ENCODE measurements around the gene PRKAG2. TPM values are rescaled to one million over a fixed set of nuclear protein-coding genes. Genes with fewer than 3 reads are reported as not detected.

PRKAG2 gene
- total and polyA plus RNA-seq, 4 donors: 17.5 to 33.3 (median 23.9) TPM

DNA sequence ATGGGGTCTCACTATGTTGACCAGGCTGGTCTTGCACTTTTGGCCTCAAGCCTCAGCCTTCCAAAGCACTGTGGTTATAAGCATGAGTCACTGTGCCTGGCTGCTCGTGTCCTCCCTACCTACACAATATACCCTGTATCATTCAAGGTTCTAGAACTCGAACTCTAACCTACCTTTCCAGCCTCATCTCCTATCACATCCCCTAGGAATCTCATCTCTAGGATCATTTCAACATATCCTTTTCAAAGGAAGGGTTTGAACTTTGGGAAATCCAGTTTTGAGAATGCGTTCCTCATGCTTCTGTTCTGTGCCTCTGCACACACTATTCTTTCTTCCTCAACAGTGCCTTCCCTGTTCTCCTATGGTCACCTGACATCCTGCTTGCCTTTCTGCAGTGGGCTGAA, 269.4 kb downstream of the PRKAG2 start:
- H3K9ac ChIP-seq (ENCODE audit: insufficient read depth in 1 of 2, low read length in 2 of 2): no peak overlapping the region

DNA sequence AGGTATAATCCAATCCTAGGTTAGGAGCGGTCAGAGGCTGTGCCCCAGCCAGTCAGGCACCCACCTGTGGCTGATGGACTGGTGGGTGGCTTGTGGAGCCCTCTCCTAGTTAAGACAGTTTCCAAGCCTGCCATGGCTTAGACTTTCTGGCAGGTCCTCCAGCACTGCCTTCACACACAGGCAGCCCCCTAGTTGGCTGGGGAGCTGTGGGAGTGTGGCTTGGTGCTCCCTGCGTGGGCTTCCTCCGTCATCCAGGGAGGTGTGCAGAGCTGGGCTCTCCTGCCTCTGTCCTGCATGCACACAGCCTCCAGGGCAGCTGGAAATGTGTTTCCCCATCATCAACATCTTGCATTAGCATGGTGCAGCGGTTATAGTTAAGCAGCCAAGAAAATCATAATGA, 273.0 kb downstream of the PRKAG2 start:
- DNase-seq: no peak
- no peaks in the 10 kb centered on the region for H3K9me3 ChIP-seq (ENCODE audit: control insufficient read depth in 4 of 4, insufficient read depth in 3 of 4, low read length in 3 of 4)
- H3K27me3 ChIP-seq (ENCODE audit: control insufficient read depth in 3 of 3, insufficient read depth in 3 of 3, low read length in 2 of 3): no peaks in the 10 kb centered on the region
- no peak overlapping the region for H3K4me3 ChIP-seq
- peaks cover 0 to 9% (median 0%) of the 10 kb centered on the region in 5 donors for H3K4me1 ChIP-seq (ENCODE audit: control insufficient read depth in 5 of 5, insufficient read depth in 5 of 5, low read length in 5 of 5)
- no peak overlapping the region for H3K9ac ChIP-seq (ENCODE audit: insufficient read depth in 1 of 2, low read length in 2 of 2)
- H3K27ac ChIP-seq (ENCODE audit: low read depth in 1 of 2, low read length in 1 of 2): no peak overlapping the region
- peaks cover 0 to 5% (median under 1%) of the 10 kb centered on the region in 4 donors for H3K36me3 ChIP-seq (ENCODE audit: control insufficient read depth in 4 of 4, insufficient read depth in 4 of 4, low read length in 4 of 4)
- TF ChIP-seq, protein P1, sequence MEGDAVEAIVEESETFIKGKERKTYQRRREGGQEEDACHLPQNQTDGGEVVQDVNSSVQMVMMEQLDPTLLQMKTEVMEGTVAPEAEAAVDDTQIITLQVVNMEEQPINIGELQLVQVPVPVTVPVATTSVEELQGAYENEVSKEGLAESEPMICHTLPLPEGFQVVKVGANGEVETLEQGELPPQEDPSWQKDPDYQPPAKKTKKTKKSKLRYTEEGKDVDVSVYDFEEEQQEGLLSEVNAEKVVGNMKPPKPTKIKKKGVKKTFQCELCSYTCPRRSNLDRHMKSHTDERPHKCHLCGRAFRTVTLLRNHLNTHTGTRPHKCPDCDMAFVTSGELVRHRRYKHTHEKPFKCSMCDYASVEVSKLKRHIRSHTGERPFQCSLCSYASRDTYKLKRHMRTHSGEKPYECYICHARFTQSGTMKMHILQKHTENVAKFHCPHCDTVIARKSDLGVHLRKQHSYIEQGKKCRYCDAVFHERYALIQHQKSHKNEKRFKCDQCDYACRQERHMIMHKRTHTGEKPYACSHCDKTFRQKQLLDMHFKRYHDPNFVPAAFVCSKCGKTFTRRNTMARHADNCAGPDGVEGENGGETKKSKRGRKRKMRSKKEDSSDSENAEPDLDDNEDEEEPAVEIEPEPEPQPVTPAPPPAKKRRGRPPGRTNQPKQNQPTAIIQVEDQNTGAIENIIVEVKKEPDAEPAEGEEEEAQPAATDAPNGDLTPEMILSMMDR (IDR thresholded peaks at IDR 0.05; ENCODE audit: control extremely low read depth, extremely low read depth): no peak
- ATAC-seq (ENCODE audit: insufficient read depth, low FRiP score): no peak
- 85 to 98% methylated on average over 4 of the region's 4 CpGs for WGBS, 2 donors

More for the DNA sequence above, 269.4 kb downstream of the PRKAG2 start:
- Histone ChIP-seq H3K4me1 (ENCODE audit: control insufficient read depth in 5 of 5, insufficient read depth in 5 of 5, low read length in 5 of 5) (no peaks in the 10 kb centered on the region), H3K27ac (ENCODE audit: low read depth in 1 of 2, low read length in 1 of 2) (no peak overlapping the region), H3K36me3 (ENCODE audit: control insufficient read depth in 4 of 4, insufficient read depth in 4 of 4, low read length in 4 of 4) (peaks cover 0 to 9% (median 2%) of the 10 kb centered on the region in 4 donors), H3K4me3 (no peak overlapping the region), H3K9me3 (ENCODE audit: control insufficient read depth in 4 of 4, insufficient read depth in 3 of 4, low read length in 3 of 4) (no peaks in the 10 kb centered on the region), H3K27me3 (ENCODE audit: control insufficient read depth in 3 of 3, insufficient read depth in 3 of 3, low read length in 2 of 3) (no peaks in the 10 kb centered on the region)
- TF ChIP-seq, protein P1 (IDR thresholded peaks at IDR 0.05; ENCODE audit: control extremely low read depth, extremely low read depth): no peak
- no peak for ATAC-seq (ENCODE audit: insufficient read depth, low FRiP score)
- WGBS, 2 donors: 89% methylated on average over 3 of the region's 3 CpGs
- DNase-seq: no peak

- Histone ChIP-seq H3K27ac (ENCODE audit: low read depth in 1 of 2, low read length in 1 of 2) (no peak overlapping the region), H3K9me3 (ENCODE audit: control insufficient read depth in 4 of 4, insufficient read depth in 3 of 4, low read length in 3 of 4) (no peaks in the 10 kb centered on the region), H3K27me3 (ENCODE audit: control insufficient read depth in 3 of 3, insufficient read depth in 3 of 3, low read length in 2 of 3) (no peaks in the 10 kb centered on the region), H3K36me3 (ENCODE audit: control insufficient read depth in 4 of 4, insufficient read depth in 4 of 4, low read length in 4 of 4) (peaks cover 0 to 5% (median under 1%) of the 10 kb centered on the region in 4 donors), H3K4me3 (no peak overlapping the region), H3K4me1 (ENCODE audit: control insufficient read depth in 5 of 5, insufficient read depth in 5 of 5, low read length in 5 of 5) (peaks cover 0 to 9% (median 0%) of the 10 kb centered on the region in 5 donors), H3K9ac (ENCODE audit: insufficient read depth in 1 of 2, low read length in 2 of 2) (no peak overlapping the region)
- TF ChIP-seq, protein P1 (IDR thresholded peaks at IDR 0.05; ENCODE audit: control extremely low read depth, extremely low read depth): no peak
- DNase-seq (no peak), ATAC-seq (ENCODE audit: insufficient read depth, low FRiP score) (no peak)
- 97 to 98% methylated on average over 21 of the region's 21 CpGs for WGBS, 2 donors
These were observed 275.2 kb downstream of the PRKAG2 start for GRCh38 chr7:151601521-151602305.
